Liver (tissue), 9 donors: ENCODE results near the gene FRMPD3. TPM values are rescaled to one million over a fixed set of nuclear protein-coding genes. Genes with fewer than 3 reads are reported as not detected.

Source experiments
- DNase-seq: peaks from one replicate; pipeline ENCODE4 v3.0.0-alpha.2; 2017; ENCODE audit warnings: low spot score
- H3K27ac ChIP-seq, 2 donors: one replicate each; pipeline ENCODE4 v1.7.0; 2013; ENCODE audit warnings: inconsistent platforms in 2 of 2, low read length in 2 of 2, control low read depth in 1 of 2, low read depth in 1 of 2, mild to moderate bottlenecking in 1 of 2
- H3K27me3 ChIP-seq, 4 donors: one replicate each; pipeline versions ENCODE4 v1.6.1 to v1.7.0; 2013; ENCODE audit warnings: low read length in 3 of 4, inconsistent platforms in 1 of 4, mild to moderate bottlenecking in 1 of 4, moderate library complexity in 1 of 4; ENCODE audit not compliant: control insufficient read depth in 4 of 4, insufficient read depth in 4 of 4
- H3K36me3 ChIP-seq, 4 donors: one replicate each; pipeline versions ENCODE4 v1.6.1 to v1.7.0; 2013; ENCODE audit warnings: low read length in 3 of 4, mild to moderate bottlenecking in 3 of 4, low read depth in 1 of 4, moderate library complexity in 1 of 4; ENCODE audit not compliant: control insufficient read depth in 4 of 4, insufficient read depth in 3 of 4
- H3K4me1 ChIP-seq, 4 donors: one replicate each; pipeline versions ENCODE4 v1.6.1 to v1.7.0; 2013; ENCODE audit warnings: low read length in 3 of 4, mild to moderate bottlenecking in 3 of 4, moderate library complexity in 1 of 4; ENCODE audit not compliant: control insufficient read depth in 4 of 4, insufficient read depth in 4 of 4
- H3K4me3 ChIP-seq, 3 donors: one replicate each; pipeline versions ENCODE4 v1.6.1 to v1.7.0; 2013; ENCODE audit warnings: low read length in 3 of 3, control low read depth in 1 of 3, low read depth in 1 of 3, mild to moderate bottlenecking in 1 of 3
- H3K9ac ChIP-seq, 2 donors: one replicate each; pipeline ENCODE4 v1.7.0; 2013; ENCODE audit warnings: low read length in 2 of 2, mild to moderate bottlenecking in 2 of 2, moderate library complexity in 2 of 2, control low read depth in 1 of 2, low read depth in 1 of 2
- H3K9me3 ChIP-seq, 4 donors: one replicate each; pipeline versions ENCODE4 v1.6.1 to v1.7.0; 2013; ENCODE audit warnings: low read length in 3 of 4; ENCODE audit not compliant: control insufficient read depth in 4 of 4
- EGR1 ChIP-seq, 2 donors: IDR thresholded peaks; 2 replicates each; pipeline ENCODE4 v1.6.1; 2016 to 2018; ENCODE audit warnings: antibody characterized with exemption in 2 of 2, low read depth in 2 of 2
- FOXA1 ChIP-seq: IDR thresholded peaks from 2 replicates; pipeline ENCODE4 v1.6.1; 2016; ENCODE audit warnings: antibody characterized with exemption
- FOXA2 ChIP-seq: IDR thresholded peaks from 2 replicates; pipeline ENCODE4 v1.6.1; 2016; ENCODE audit warnings: antibody characterized with exemption
- HNF4A ChIP-seq, 2 donors: conservative IDR thresholded peaks; 2 replicates each; pipeline ENCODE4 v1.6.1; 2016; ENCODE audit warnings: antibody characterized with exemption in 2 of 2, mild to moderate bottlenecking in 2 of 2
- HNF4G ChIP-seq: IDR thresholded peaks from 2 replicates; pipeline ENCODE4 v1.6.1; 2016; ENCODE audit warnings: antibody characterized with exemption
- JUND ChIP-seq, 2 donors: IDR thresholded peaks; 2 replicates each; pipeline ENCODE4 v1.6.1; 2016; ENCODE audit warnings: antibody characterized with exemption in 2 of 2
- NR2F2 ChIP-seq: IDR thresholded peaks from 2 replicates; pipeline ENCODE4 v1.6.1; 2016; ENCODE audit warnings: antibody characterized with exemption
- RAD21 ChIP-seq, 2 donors: IDR thresholded peaks; 2 replicates each; pipeline ENCODE4 v1.6.1; 2016; ENCODE audit warnings: antibody characterized with exemption in 2 of 2, mild to moderate bottlenecking in 2 of 2
- RXRA ChIP-seq, 2 donors: IDR thresholded peaks; 2 replicates each; pipeline ENCODE4 v1.6.1; 2017 to 2018; ENCODE audit warnings: antibody characterized with exemption in 2 of 2, mild to moderate bottlenecking in 1 of 2
- SP1 ChIP-seq: IDR thresholded peaks from 2 replicates; pipeline ENCODE4 v1.6.1; 2018; ENCODE audit warnings: antibody characterized with exemption, mild to moderate bottlenecking
- TAF1 ChIP-seq: conservative IDR thresholded peaks from 2 replicates; pipeline ENCODE4 v1.6.1; 2016; ENCODE audit warnings: antibody characterized with exemption, mild to moderate bottlenecking
- WGBS: extraction: QIAGEN DNeasy Blood & Tissue Kit; methylation state at CpG from one replicate; pipeline ENCODE4 v1.1.7; 2013; 5-methylcytosine and 5-hydroxymethylcytosine counted together
- polyA plus RNA-seq, 2 donors: library from polyadenylated mRNA; stranded (reverse) in 1 of 2; unstranded in 1 of 2; fragments of 200-250 nt in 1 of 2; fragments of >200 nt in 1 of 2; fragmentation: Nextera tagmentation in 1 of 2; extraction: Ambion mirVana in 1 of 2; gene quantifications; one replicate each; pipeline versions ENCODE4 v1.2.1 to v1.2.3, GENCODE V29; 2013 to 2015
- total RNA-seq, 2 donors: library from RNA; depleted of rRNA; stranded (reverse); fragments of >200 nt; gene quantifications; one replicate each; pipeline ENCODE4 v1.2.3, GENCODE V29; 2014
- TF ChIP-seq, protein P1 (sequence below): IDR thresholded peaks from 2 replicates; pipeline ENCODE4 v1.6.1; 2016; ENCODE audit warnings: antibody characterized with exemption
- TF ChIP-seq, protein P2 (sequence below): IDR thresholded peaks from 2 replicates; pipeline ENCODE4 v1.6.1; 2016; ENCODE audit warnings: antibody characterized with exemption
- TF ChIP-seq, protein P3 (sequence below): IDR thresholded peaks from 2 replicates; pipeline ENCODE4 v1.6.1; 2016; ENCODE audit warnings: antibody characterized with exemption
- TF ChIP-seq, protein P4 (sequence below): IDR thresholded peaks from 2 replicates; pipeline ENCODE4 v1.6.1; 2016; ENCODE audit warnings: antibody characterized with exemption, mild to moderate bottlenecking
- donor health status: healthy.
- donor health status: healthy.
- donor health status: healthy.
- donor health status: healthy.
- donor health status: healthy.

FRMPD3 gene
- total and polyA plus RNA-seq, 4 donors = under 0.01 to 0.01 TPM; not detected in 2

DNA sequence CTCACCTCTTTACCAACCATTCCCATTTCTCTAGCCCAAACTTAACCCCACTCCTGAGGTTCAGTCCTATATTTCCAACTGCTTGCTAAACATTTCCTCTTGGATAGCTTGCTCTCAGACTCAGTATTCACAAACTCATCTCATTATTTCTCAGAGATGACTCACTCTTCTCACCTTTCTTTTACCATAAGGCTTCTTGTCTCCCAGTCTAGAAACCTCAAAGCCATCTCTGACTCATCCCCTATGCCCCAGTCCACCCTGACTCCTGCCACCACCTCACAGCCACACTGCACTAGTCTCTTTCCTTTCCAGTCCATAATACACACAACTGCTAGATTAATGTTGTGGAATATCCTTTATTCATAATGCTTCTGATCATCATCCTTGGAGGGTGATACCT, 4.8 kb downstream of the FRMPD3 start:
- TF ChIP-seq SP1 = no peak
- TF ChIP-seq HNF4A (conservative IDR thresholded peaks at IDR 0.05) = no peak
- Histone ChIP-seq H3K27ac (no peak overlapping the region), H3K4me1 (peaks cover 0 to 9% (median 3%) of the 10 kb centered on the region in 4 donors), H3K36me3 (no peaks in the 10 kb centered on the region), H3K27me3 (no peaks in the 10 kb centered on the region), H3K9ac (no peak overlapping the region), H3K9me3 (no peaks in the 10 kb centered on the region), H3K4me3 (no peak overlapping the region)
- no peak for DNase-seq

DNA sequence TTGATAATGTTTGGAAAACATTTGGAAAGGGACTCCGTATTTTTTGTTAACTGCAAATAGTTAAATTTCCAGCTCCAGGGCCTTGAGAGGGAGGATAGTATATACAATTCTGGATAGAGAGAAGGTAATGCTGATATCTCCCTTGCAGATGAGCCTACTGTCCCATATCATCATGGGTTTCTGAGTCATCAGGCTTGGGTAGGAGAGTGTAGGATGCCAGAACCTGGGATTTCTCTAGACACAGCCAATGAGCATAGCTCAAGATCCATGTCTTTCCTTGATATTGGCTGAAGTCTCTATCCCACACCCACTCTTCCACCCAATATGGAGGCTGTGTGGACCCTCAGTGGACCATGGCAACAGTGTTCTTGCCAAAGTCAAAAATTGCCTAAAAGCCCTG, 7.8 kb downstream of the FRMPD3 start:
- Histone ChIP-seq H3K4me3 (no peak overlapping the region), H3K9ac (no peak overlapping the region), H3K27me3 (no peaks in the 10 kb centered on the region), H3K9me3 (no peaks in the 10 kb centered on the region), H3K36me3 (no peaks in the 10 kb centered on the region), H3K27ac (no peak overlapping the region), H3K4me1 (no peaks in the 10 kb centered on the region)
- TF ChIP-seq HNF4G = no peak
- TF ChIP-seq, protein P1, sequence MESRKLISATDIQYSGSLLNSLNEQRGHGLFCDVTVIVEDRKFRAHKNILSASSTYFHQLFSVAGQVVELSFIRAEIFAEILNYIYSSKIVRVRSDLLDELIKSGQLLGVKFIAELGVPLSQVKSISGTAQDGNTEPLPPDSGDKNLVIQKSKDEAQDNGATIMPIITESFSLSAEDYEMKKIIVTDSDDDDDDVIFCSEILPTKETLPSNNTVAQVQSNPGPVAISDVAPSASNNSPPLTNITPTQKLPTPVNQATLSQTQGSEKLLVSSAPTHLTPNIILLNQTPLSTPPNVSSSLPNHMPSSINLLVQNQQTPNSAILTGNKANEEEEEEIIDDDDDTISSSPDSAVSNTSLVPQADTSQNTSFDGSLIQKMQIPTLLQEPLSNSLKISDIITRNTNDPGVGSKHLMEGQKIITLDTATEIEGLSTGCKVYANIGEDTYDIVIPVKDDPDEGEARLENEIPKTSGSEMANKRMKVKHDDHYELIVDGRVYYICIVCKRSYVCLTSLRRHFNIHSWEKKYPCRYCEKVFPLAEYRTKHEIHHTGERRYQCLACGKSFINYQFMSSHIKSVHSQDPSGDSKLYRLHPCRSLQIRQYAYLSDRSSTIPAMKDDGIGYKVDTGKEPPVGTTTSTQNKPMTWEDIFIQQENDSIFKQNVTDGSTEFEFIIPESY = no peak
- TF ChIP-seq NR2F2 = no peak
- no peak for TF ChIP-seq SP1
- no peak for TF ChIP-seq EGR1 (IDR thresholded peaks at IDR 0.05; ENCODE audit: low read depth in 2 of 2)
- no peak for TF ChIP-seq RXRA (IDR thresholded peaks at IDR 0.05)
- no peak for TF ChIP-seq FOXA1
- TF ChIP-seq JUND (IDR thresholded peaks at IDR 0.05) = no peak
- TF ChIP-seq, protein P2, sequence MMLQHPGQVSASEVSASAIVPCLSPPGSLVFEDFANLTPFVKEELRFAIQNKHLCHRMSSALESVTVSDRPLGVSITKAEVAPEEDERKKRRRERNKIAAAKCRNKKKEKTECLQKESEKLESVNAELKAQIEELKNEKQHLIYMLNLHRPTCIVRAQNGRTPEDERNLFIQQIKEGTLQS = no peak
- TF ChIP-seq RAD21 (IDR thresholded peaks at IDR 0.05) = no peak
- TF ChIP-seq, protein P3, sequence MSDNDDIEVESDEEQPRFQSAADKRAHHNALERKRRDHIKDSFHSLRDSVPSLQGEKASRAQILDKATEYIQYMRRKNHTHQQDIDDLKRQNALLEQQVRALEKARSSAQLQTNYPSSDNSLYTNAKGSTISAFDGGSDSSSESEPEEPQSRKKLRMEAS = no peak
- no peak for TF ChIP-seq FOXA2
- no peak for TF ChIP-seq TAF1
- no peak for DNase-seq
- 84% methylated on average over 1 of the region's 1 CpG for WGBS

DNA sequence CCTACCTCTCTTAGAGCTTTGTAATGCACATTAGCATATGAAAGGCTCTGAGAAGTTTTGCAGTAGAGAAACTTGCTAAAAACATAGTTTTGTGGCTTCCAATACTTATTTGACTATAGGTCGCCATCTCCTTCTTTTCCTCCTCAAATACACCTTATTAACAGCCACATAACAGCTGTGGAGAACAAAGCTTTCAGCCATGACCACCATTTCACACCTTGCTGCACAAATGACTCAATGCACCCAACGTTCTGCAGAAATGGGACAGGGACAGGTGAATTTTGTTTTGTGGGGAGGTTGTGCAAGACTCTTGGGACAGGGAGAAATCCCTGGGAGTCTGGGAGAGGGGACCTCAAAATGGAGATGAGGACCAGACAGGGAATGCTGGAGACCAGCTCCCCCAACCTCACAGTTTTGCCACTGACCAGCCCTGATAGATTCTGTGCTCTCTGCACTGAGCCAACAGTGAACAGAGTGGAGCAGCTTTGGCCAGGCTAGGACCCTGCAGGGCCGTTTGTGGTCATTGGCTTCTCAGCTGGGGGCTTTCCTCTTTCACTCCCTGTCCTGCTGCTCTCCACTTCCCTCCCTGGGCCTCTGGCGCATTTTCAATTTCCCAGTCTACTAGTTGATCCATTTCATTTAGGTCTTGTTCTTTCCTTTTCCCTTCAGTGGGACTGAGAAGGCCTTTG, 16.6 kb downstream of the FRMPD3 start:
- no peak overlapping the region for H3K9ac ChIP-seq
- no peaks in the 10 kb centered on the region for H3K9me3 ChIP-seq
- no peaks in the 10 kb centered on the region for H3K36me3 ChIP-seq
- no peak for DNase-seq
- no peaks in the 10 kb centered on the region for H3K4me1 ChIP-seq
- no peak overlapping the region for H3K4me3 ChIP-seq
- no peaks in the 10 kb centered on the region for H3K27me3 ChIP-seq
- TF ChIP-seq SP1 = no peak
- TF ChIP-seq, protein P3 = no peak
- TF ChIP-seq NR2F2 = no peak
- no peak for TF ChIP-seq RXRA (IDR thresholded peaks at IDR 0.05)
- TF ChIP-seq, protein P4, sequence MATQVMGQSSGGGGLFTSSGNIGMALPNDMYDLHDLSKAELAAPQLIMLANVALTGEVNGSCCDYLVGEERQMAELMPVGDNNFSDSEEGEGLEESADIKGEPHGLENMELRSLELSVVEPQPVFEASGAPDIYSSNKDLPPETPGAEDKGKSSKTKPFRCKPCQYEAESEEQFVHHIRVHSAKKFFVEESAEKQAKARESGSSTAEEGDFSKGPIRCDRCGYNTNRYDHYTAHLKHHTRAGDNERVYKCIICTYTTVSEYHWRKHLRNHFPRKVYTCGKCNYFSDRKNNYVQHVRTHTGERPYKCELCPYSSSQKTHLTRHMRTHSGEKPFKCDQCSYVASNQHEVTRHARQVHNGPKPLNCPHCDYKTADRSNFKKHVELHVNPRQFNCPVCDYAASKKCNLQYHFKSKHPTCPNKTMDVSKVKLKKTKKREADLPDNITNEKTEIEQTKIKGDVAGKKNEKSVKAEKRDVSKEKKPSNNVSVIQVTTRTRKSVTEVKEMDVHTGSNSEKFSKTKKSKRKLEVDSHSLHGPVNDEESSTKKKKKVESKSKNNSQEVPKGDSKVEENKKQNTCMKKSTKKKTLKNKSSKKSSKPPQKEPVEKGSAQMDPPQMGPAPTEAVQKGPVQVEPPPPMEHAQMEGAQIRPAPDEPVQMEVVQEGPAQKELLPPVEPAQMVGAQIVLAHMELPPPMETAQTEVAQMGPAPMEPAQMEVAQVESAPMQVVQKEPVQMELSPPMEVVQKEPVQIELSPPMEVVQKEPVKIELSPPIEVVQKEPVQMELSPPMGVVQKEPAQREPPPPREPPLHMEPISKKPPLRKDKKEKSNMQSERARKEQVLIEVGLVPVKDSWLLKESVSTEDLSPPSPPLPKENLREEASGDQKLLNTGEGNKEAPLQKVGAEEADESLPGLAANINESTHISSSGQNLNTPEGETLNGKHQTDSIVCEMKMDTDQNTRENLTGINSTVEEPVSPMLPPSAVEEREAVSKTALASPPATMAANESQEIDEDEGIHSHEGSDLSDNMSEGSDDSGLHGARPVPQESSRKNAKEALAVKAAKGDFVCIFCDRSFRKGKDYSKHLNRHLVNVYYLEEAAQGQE = no peak
- no peak overlapping the region for H3K27ac ChIP-seq
- WGBS = 55% methylated on average over 4 of the region's 4 CpGs
